ENCODE data around the gene FAM124A.

DNA sequence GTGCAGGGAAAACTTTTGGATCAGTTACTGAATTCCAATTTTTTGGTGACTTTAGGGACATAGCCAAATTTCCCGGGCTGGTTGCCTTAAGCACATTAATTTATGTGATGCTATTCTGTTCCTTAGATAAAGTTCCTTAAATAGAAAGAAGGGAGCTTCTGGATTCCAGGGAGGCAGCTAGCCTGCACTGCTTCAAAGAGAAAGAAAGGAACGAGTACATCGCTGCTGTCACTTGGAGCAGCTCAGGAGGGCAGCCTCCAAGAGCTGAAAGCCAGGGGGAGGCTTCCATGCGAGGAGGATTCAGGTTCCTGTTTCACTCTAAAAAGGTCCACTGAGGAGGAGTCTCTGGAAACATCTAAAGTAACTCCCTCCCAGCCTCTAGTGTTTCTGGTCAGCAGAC, 55.7 kb downstream of the FAM124A start:
- no peak for TF ChIP-seq POLR2A (IDR thresholded peaks at IDR 0.05)
- TF ChIP-seq, protein P1, sequence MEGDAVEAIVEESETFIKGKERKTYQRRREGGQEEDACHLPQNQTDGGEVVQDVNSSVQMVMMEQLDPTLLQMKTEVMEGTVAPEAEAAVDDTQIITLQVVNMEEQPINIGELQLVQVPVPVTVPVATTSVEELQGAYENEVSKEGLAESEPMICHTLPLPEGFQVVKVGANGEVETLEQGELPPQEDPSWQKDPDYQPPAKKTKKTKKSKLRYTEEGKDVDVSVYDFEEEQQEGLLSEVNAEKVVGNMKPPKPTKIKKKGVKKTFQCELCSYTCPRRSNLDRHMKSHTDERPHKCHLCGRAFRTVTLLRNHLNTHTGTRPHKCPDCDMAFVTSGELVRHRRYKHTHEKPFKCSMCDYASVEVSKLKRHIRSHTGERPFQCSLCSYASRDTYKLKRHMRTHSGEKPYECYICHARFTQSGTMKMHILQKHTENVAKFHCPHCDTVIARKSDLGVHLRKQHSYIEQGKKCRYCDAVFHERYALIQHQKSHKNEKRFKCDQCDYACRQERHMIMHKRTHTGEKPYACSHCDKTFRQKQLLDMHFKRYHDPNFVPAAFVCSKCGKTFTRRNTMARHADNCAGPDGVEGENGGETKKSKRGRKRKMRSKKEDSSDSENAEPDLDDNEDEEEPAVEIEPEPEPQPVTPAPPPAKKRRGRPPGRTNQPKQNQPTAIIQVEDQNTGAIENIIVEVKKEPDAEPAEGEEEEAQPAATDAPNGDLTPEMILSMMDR (IDR thresholded peaks at IDR 0.05), result no peak
